Transverse colon (tissue), 4 donors: ENCODE measurements around the gene ZFHX3. TPM values are rescaled to one million over a fixed set of nuclear protein-coding genes. Genes with fewer than 3 reads are reported as not detected.

Experiments used
- DNase-seq: peaks from one replicate; pipeline ENCODE4 v3.0.0-alpha.2; 2019
- H3K27ac ChIP-seq, 4 donors: fragments of 200-600 bp; sonication (generic); 2 replicates each; pipeline ENCODE4 v1.5.1; 2016 to 2018; ENCODE audit warnings: inconsistent platforms in 4 of 4
- H3K27me3 ChIP-seq: fragments of 200-600 bp; sonication (generic); 2 replicates; pipeline ENCODE4 v1.5.1; 2017; ENCODE audit warnings: inconsistent platforms
- H3K36me3 ChIP-seq, 4 donors: fragments of 200-600 bp; sonication (generic); 2 replicates each; pipeline ENCODE4 v1.5.1; 2017 to 2019; ENCODE audit warnings: inconsistent platforms in 4 of 4
- H3K4me1 ChIP-seq, 4 donors: fragments of 200-600 bp; sonication (generic); 2 replicates each; pipeline ENCODE4 v1.5.1; 2017 to 2020; ENCODE audit warnings: inconsistent platforms in 4 of 4
- H3K4me3 ChIP-seq, 4 donors: fragments of 200-600 bp; sonication (generic); 1 replicate in 1 of 4; 2 replicates in 3 of 4; pipeline versions ENCODE4 v1.5.1 to v1.6.1; 2017 to 2019; ENCODE audit warnings: inconsistent platforms in 4 of 4
- H3K9me3 ChIP-seq, 2 donors: fragments of 200-600 bp; sonication (generic); 2 replicates each; pipeline ENCODE4 v1.5.1; 2017 to 2019; ENCODE audit warnings: inconsistent platforms in 2 of 2
- EP300 ChIP-seq: sonication (generic); formaldehyde crosslinking; IDR thresholded peaks from one replicate; pipeline ENCODE4 v1.6.1; 2017; ENCODE audit warnings: antibody characterized with exemption, low read depth
- POLR2A ChIP-seq: fragments of 450-650 bp; IDR thresholded peaks from one replicate; pipeline ENCODE4 v1.6.1; 2016; ENCODE audit warnings: antibody characterized with exemption, mild to moderate bottlenecking, moderate library complexity
- POLR2AphosphoS5 ChIP-seq, 3 donors: sonication (generic); formaldehyde crosslinking; IDR thresholded peaks; one replicate each; pipeline ENCODE4 v1.6.1; 2016; ENCODE audit warnings: antibody characterized with exemption in 3 of 3
- WGBS, 2 donors: methylation state at CpG; one replicate each; pipeline ENCODE4 v1.1.5; 2018; ENCODE audit warnings: low coverage in 1 of 2; 5-methylcytosine and 5-hydroxymethylcytosine counted together
- in situ Hi-C, 4 donors: fragments of 200-750 bp; cut with MboI; loops; one replicate each; pipeline versions ENCODE4 v1.15.0 to v1.15.1; 2017; ENCODE audit warnings: low sequenced_read_pairs in 3 of 4, low pct_ligation_motif_present in 1 of 4, low pct_unique_long_range_greater_than_20kb in 1 of 4
- intact Hi-C: fragments of 100-400 bp; cut with DNase I; formaldehyde crosslinking; loops from one replicate; pipeline ENCODE4 v1.15.1; 2023; ENCODE audit warnings: low total_unique reads
- total RNA-seq, 4 donors: library from RNA; depleted of rRNA; stranded (reverse); fragments of >200 nt; gene quantifications; one replicate each; pipeline ENCODE4 v1.1.0, GENCODE V29; 2016
- TF ChIP-seq, protein P1 (sequence below), 5 experiments: fragments of 200-600 bp in 3 of 5; fragments of 450-650 bp in 2 of 5; sonication (generic) in 3 of 5; IDR thresholded peaks; 1 replicate in 2 of 5; 2 replicates in 3 of 5; pipeline ENCODE4 v1.5.1; 2016 to 2017; ENCODE audit warnings: antibody characterized with exemption in 5 of 5, inconsistent platforms in 3 of 5, mild to moderate bottlenecking in 2 of 5, moderate library complexity in 1 of 5

Gene ZFHX3
- total RNA-seq, 4 donors from 2014 or later = 12.3 to 23.7 (median 15.3) TPM

DNA sequence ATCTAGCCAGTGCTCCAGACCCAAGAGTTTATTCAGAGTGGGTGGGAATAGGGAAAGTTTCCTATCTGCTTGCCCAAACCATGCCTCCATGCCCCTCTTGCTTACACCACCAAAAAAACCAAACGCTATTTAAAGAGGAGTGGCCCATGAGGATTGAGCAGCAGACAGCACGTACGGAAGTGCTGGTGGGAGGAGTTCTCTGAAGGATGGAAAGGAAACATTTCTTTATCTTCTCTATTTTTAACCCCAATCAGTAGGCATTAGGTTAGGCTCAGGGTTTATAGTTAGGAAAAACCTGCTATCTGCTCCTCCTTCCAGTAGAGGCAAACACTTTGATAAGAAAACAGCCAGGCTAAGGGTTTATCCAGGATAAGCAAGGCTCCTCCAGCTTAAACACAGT is 235.3 kb downstream of the ZFHX3 start:
- H3K4me3 ChIP-seq = no peak overlapping the region
- no peaks in the 10 kb centered on the region for H3K27me3 ChIP-seq
- peaks cover 0 to 11% (median 0%) of the 10 kb centered on the region in 4 donors for H3K4me1 ChIP-seq
- in situ Hi-C loops = no loop called here
- no peaks in the 10 kb centered on the region for H3K9me3 ChIP-seq
- WGBS, 2 donors = 70 to 74% methylated on average over 3 of the region's 3 CpGs
- H3K27ac ChIP-seq = no peak overlapping the region
- peaks cover 0 to 5% (median 0%) of the 10 kb centered on the region in 4 donors for H3K36me3 ChIP-seq
- intact Hi-C loops = no loop called here
- no peak for TF ChIP-seq POLR2AphosphoS5 (IDR thresholded peaks at IDR 0.05)
- TF ChIP-seq, protein P1, sequence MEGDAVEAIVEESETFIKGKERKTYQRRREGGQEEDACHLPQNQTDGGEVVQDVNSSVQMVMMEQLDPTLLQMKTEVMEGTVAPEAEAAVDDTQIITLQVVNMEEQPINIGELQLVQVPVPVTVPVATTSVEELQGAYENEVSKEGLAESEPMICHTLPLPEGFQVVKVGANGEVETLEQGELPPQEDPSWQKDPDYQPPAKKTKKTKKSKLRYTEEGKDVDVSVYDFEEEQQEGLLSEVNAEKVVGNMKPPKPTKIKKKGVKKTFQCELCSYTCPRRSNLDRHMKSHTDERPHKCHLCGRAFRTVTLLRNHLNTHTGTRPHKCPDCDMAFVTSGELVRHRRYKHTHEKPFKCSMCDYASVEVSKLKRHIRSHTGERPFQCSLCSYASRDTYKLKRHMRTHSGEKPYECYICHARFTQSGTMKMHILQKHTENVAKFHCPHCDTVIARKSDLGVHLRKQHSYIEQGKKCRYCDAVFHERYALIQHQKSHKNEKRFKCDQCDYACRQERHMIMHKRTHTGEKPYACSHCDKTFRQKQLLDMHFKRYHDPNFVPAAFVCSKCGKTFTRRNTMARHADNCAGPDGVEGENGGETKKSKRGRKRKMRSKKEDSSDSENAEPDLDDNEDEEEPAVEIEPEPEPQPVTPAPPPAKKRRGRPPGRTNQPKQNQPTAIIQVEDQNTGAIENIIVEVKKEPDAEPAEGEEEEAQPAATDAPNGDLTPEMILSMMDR (IDR thresholded peaks at IDR 0.05) = no peak
- no peak for TF ChIP-seq POLR2A
- TF ChIP-seq EP300 = no peak
- no peak for DNase-seq

DNA sequence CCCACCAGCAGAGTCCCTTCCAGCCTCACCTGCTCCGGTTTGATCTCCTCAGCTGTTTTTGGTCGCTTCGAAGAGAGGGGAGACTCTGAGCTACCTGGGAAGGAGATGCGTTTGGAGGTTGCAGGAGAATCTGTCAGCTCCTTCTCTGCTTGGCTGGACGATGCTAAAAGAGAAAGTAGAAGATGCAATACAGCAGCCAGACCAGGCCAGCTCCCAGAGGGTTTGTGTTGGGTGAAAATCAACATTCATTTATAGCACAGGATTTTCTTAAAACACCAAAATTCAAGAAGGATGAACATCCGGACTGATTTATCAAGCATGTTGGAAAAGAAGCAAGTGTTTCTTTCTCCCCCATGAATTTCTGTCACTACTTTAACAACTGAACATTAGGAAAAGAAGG is 236.1 kb downstream of the ZFHX3 start:
- WGBS, 2 donors = 83 to 92% methylated on average over 1 to 6 of the region's 6 CpGs
- Histone ChIP-seq H3K4me3 (no peak overlapping the region), H3K27me3 (no peaks in the 10 kb centered on the region), H3K27ac (no peak overlapping the region), H3K9me3 (no peaks in the 10 kb centered on the region), H3K36me3 (peaks cover 0 to 5% (median 0%) of the 10 kb centered on the region in 4 donors), H3K4me1 (peaks cover 0 to 11% (median 0%) of the 10 kb centered on the region in 4 donors)
- intact Hi-C loops (no loop called here), in situ Hi-C loops (no loop called here)
- DNase-seq = no peak
- TF ChIP-seq, protein P1 (IDR thresholded peaks at IDR 0.05) = no peak
- TF ChIP-seq POLR2A (no peak), EP300 (no peak), POLR2AphosphoS5 (IDR thresholded peaks at IDR 0.05) (no peak)

DNA sequence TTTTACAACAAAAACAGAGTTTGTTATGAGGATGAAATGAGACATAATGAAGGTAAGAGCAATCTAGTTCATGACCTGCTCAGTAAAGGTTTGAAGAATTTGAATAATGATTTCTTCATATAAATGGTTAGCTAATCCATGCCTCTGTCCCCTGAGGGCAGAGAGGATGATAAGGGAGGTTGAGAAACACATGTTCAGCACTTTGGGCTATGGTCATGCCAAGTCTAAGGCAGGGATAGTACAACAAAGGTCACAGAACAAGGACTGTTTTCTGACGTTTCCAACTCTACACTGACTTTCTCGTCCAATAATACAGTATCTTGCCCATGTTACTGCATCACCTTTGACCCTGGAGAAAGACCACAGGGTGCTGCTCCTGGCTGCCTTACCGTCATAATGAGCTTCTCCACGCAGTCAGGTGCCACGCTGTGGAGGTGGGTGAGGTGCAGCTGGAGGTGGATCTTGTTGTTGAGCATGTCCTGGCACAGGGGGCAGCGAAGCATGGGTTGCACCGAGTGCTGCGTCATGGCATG is 236.7 kb downstream of the ZFHX3 start:
- Histone ChIP-seq H3K4me1 (peaks cover 0 to 11% (median 0%) of the 10 kb centered on the region in 4 donors), H3K4me3 (no peak overlapping the region), H3K36me3 (peaks cover 0 to 5% (median 0%) of the 10 kb centered on the region in 4 donors), H3K9me3 (no peaks in the 10 kb centered on the region), H3K27ac (no peak overlapping the region), H3K27me3 (no peaks in the 10 kb centered on the region)
- WGBS, 2 donors = 58 to 85% methylated on average over 2 to 5 of the region's 8 CpGs
- intact Hi-C loops (no loop called here), in situ Hi-C loops (no loop called here)
- TF ChIP-seq, protein P1 (IDR thresholded peaks at IDR 0.05) = no peak
- TF ChIP-seq POLR2AphosphoS5 (IDR thresholded peaks at IDR 0.05) (no peak), POLR2A (no peak), EP300 (no peak)
- DNase-seq = no peak

DNA sequence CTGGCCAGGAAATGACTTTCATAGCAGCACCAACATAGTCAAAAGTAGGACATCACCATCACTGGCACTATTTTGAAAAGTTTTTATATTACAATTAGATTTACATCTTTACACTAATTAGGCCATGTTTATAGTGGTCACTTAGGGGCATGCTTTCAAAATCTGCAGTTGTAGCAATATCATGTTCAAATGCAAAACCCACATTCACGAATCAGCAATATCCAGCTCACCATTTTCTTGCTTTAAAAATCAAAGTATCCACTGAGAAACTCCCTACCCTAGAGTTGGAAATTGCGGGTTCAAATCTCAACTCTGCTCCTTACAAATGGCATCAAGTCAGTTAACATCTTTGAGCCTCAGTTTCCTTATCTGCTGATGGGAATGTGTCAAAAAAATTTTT is 237.4 kb downstream of the ZFHX3 start:
- intact Hi-C loops = no loop called here
- H3K4me3 ChIP-seq = no peak overlapping the region
- in situ Hi-C loops = no loop called here

More for the DNA sequence above, 237.4 kb downstream of the ZFHX3 start:
- Histone ChIP-seq H3K9me3 (no peaks in the 10 kb centered on the region), H3K36me3 (peaks cover 0 to 5% (median 0%) of the 10 kb centered on the region in 4 donors), H3K4me1 (peaks cover 0 to 11% (median 0%) of the 10 kb centered on the region in 4 donors), H3K27me3 (no peaks in the 10 kb centered on the region), H3K27ac (no peak overlapping the region)
- 82 to 98% methylated on average over 2 of the region's 2 CpGs for WGBS, 2 donors
- TF ChIP-seq POLR2AphosphoS5 (IDR thresholded peaks at IDR 0.05) = no peak
- TF ChIP-seq EP300 = no peak
- TF ChIP-seq POLR2A = no peak
- TF ChIP-seq, protein P1 (IDR thresholded peaks at IDR 0.05) = no peak
- no peak for DNase-seq
